Mesendoderm (in vitro differentiated cells): ENCODE results near the gene NUMBL.

Experiments used
- DNase-seq: peaks from one replicate; pipeline ENCODE4 v3.0.0; 2013
- H2AK5ac ChIP-seq: 2 replicates; pipeline ENCODE4 v1.6.1; 2013; ENCODE audit warnings: low read length, inconsistent platforms
- H2BK120ac ChIP-seq: 2 replicates; pipeline ENCODE4 v1.6.1; 2013; ENCODE audit warnings: low read depth, mild to moderate bottlenecking, low read length, moderate library complexity, mixed read lengths
- H2BK15ac ChIP-seq: replicated peaks from 2 replicates; pipeline ENCODE4 v1.6.1; 2013; ENCODE audit warnings: low read depth, mild to moderate bottlenecking, moderate library complexity
- H2BK5ac ChIP-seq: 2 replicates; pipeline ENCODE4 v1.6.1; 2013; ENCODE audit warnings: low read length, inconsistent platforms
- H3K18ac ChIP-seq: 2 replicates; pipeline ENCODE4 v1.6.1; 2013; ENCODE audit warnings: mild to moderate bottlenecking, low read length, mixed read lengths
- H3K23ac ChIP-seq: one replicate; pipeline ENCODE4 v1.6.1; 2013; ENCODE audit warnings: low read length
- H3K27ac ChIP-seq: 2 replicates; pipeline ENCODE4 v1.5.1; 2013; ENCODE audit warnings: low read depth, mild to moderate bottlenecking, inconsistent platforms, low read length, moderate library complexity
- H3K27me3 ChIP-seq: 2 replicates; pipeline ENCODE4 v1.6.1; 2013; ENCODE audit warnings: low read length, control low read depth, mild to moderate bottlenecking, inconsistent platforms; ENCODE audit not compliant: insufficient read depth, poor library complexity
- H3K36me3 ChIP-seq: 2 replicates; pipeline ENCODE4 v1.6.1; 2013; ENCODE audit warnings: low read length, inconsistent platforms; ENCODE audit not compliant: control insufficient read depth, insufficient read depth
- H3K4ac ChIP-seq: one replicate; pipeline ENCODE4 v1.6.1; 2013; ENCODE audit warnings: low read depth, mild to moderate bottlenecking, low read length, moderate library complexity
- H3K4me1 ChIP-seq: 2 replicates; pipeline ENCODE4 v1.6.1; 2013; ENCODE audit warnings: low read depth, low read length, inconsistent platforms; ENCODE audit not compliant: control insufficient read depth
- H3K4me2 ChIP-seq: 2 replicates; pipeline ENCODE4 v1.6.1; 2013; ENCODE audit warnings: low read length
- H3K4me3 ChIP-seq: 2 replicates; pipeline ENCODE4 v1.5.1; 2013; ENCODE audit warnings: mild to moderate bottlenecking, low read length
- H3K56ac ChIP-seq: one replicate; pipeline ENCODE4 v1.6.1; 2013; ENCODE audit warnings: low read length
- H3K79me1 ChIP-seq: 2 replicates; pipeline ENCODE4 v1.6.1; 2013; ENCODE audit warnings: low read length, inconsistent platforms
- H3K79me2 ChIP-seq: 2 replicates; pipeline ENCODE4 v1.6.1; 2013; ENCODE audit warnings: mild to moderate bottlenecking, low read length; ENCODE audit not compliant: control insufficient read depth, insufficient read depth
- H3K9ac ChIP-seq: 2 replicates; pipeline ENCODE4 v1.6.1; 2013; ENCODE audit warnings: low read length, inconsistent platforms
- H4K5ac ChIP-seq: one replicate; pipeline ENCODE4 v1.6.1; 2013; ENCODE audit warnings: low read length
- H4K8ac ChIP-seq: one replicate; pipeline ENCODE4 v1.6.1; 2013; ENCODE audit warnings: low read depth, mild to moderate bottlenecking, control low read depth, low read length, moderate library complexity
- WGBS: extraction: QIAGEN DNeasy Blood & Tissue Kit; methylation state at CpG from one replicate; pipeline ENCODE4 v1.1.7; 2013; ENCODE audit warnings: low lambda C conversion rate, missing lambda C conversion rate; ENCODE audit not compliant: insufficient coverage; ENCODE audit errors: extremely low coverage; 5-methylcytosine and 5-hydroxymethylcytosine counted together

The NUMBL gene

DNA sequence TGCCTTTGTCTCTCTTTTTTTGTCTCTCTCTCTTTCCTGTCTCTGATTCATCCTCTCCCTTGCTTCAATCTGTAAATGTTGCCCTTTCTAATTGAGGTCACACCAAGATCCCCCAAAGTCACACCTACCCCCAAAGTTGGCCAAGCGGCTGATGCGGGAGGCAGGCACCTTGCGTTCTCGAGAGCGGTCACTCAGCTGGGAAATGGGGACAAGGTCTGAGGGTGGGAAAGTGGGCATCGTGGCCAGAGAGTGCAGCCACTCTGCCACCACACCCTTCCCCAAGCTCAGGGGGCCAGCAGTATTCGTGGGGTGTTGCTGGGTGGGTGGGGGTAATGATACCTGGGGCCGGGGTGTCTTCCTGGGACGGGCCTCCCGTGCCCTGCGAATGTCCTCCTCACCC lies 23.5 kb upstream of the NUMBL start:
- peaks cover 9% of the 10 kb centered on the region for H3K79me2 ChIP-seq
- H3K4me2 ChIP-seq = no peak overlapping the region
- peaks cover 2% of the 10 kb centered on the region for H3K36me3 ChIP-seq
- no CpG with 5 or more reads among the region's 11 CpGs for WGBS
- no peak overlapping the region for H2BK15ac ChIP-seq
- H2BK120ac ChIP-seq = no peak overlapping the region
- peaks cover 6% of the 10 kb centered on the region for H3K4me1 ChIP-seq
- H3K4ac ChIP-seq = no peak overlapping the region
- DNase-seq = no peak
- no peaks in the 10 kb centered on the region for H3K27me3 ChIP-seq
- no peak overlapping the region for H2AK5ac ChIP-seq
- H3K4me3 ChIP-seq = no peak overlapping the region
- H3K18ac ChIP-seq = no peak overlapping the region
- H3K27ac ChIP-seq = no peak overlapping the region
- H3K56ac ChIP-seq = peak overlapping the region; percentile 25
- H4K8ac ChIP-seq = no peak overlapping the region
- no peak overlapping the region for H4K5ac ChIP-seq
- H3K79me1 ChIP-seq = peaks cover 5% of the 10 kb centered on the region
- no peak overlapping the region for H2BK5ac ChIP-seq
- no peak overlapping the region for H3K23ac ChIP-seq
- no peak overlapping the region for H3K9ac ChIP-seq

DNA sequence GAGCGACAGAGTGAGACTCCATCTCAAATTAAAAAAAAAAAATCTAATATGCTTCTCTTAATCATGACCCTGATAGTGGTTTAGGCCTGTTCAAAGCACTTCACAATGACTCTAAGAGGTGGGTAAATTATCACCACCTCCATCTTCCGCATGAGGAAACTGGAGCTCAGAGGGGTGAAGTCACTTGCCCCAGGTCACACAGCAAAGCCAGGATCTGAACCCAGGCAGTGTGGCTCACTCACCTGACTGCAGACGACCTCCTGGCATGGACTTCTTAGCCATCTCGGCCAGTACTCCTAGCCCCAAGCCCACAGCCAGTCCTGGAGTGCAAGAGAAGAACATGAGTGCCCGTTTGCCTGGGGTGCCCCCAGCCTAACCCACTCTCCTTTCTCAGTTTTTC lies 19.4 kb upstream of the NUMBL start:
- Histone ChIP-seq H2BK15ac (no peak overlapping the region), H3K23ac (no peak overlapping the region), H2BK120ac (no peak overlapping the region), H3K36me3 (peaks cover 2% of the 10 kb centered on the region), H4K5ac (no peak overlapping the region), H3K79me1 (peaks cover 3% of the 10 kb centered on the region), H3K9ac (no peak overlapping the region), H3K56ac (no peak overlapping the region), H3K4me1 (peaks cover 3% of the 10 kb centered on the region), H3K4me3 (no peak overlapping the region), H4K8ac (no peak overlapping the region), H3K27me3 (no peaks in the 10 kb centered on the region), H3K4me2 (no peak overlapping the region), H3K27ac (no peak overlapping the region), H3K4ac (no peak overlapping the region), H3K18ac (no peak overlapping the region), H3K79me2 (no peaks in the 10 kb centered on the region), H2AK5ac (no peak overlapping the region), H2BK5ac (no peak overlapping the region)
- no peak for DNase-seq
- no CpG with 5 or more reads among the region's 5 CpGs for WGBS

DNA sequence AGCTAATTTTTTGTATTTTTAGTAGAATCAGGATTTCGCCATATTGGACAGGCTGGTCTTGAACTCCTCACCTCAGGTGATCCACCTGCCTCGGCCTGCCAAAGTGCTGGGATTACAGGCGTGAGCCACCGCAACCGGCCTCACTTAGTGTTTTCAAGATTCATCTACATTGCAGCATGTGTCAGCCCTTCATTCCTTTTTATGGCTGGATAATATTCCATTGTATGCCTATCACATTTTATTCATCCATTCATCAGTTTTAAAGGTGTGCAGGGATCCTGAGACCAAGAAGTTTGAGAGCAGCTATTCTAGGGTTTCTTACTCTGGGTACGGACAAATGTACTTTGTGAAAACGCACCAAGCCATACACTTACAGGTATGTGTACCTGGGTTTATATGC lies 17.2 kb upstream of the NUMBL start:
- Histone ChIP-seq H3K4ac (no peak overlapping the region), H2AK5ac (no peak overlapping the region), H3K4me2 (no peak overlapping the region), H2BK120ac (no peak overlapping the region), H3K27ac (no peak overlapping the region), H3K79me1 (no peaks in the 10 kb centered on the region), H3K23ac (no peak overlapping the region), H3K79me2 (no peaks in the 10 kb centered on the region), H2BK5ac (no peak overlapping the region), H3K27me3 (no peaks in the 10 kb centered on the region), H3K4me1 (no peaks in the 10 kb centered on the region), H2BK15ac (no peak overlapping the region), H3K56ac (no peak overlapping the region), H4K8ac (no peak overlapping the region), H3K4me3 (no peak overlapping the region), H4K5ac (no peak overlapping the region), H3K18ac (no peak overlapping the region), H3K9ac (no peak overlapping the region), H3K36me3 (peaks cover 2% of the 10 kb centered on the region)
- DNase-seq = no peak
- no CpG with 5 or more reads among the region's 7 CpGs for WGBS

DNA sequence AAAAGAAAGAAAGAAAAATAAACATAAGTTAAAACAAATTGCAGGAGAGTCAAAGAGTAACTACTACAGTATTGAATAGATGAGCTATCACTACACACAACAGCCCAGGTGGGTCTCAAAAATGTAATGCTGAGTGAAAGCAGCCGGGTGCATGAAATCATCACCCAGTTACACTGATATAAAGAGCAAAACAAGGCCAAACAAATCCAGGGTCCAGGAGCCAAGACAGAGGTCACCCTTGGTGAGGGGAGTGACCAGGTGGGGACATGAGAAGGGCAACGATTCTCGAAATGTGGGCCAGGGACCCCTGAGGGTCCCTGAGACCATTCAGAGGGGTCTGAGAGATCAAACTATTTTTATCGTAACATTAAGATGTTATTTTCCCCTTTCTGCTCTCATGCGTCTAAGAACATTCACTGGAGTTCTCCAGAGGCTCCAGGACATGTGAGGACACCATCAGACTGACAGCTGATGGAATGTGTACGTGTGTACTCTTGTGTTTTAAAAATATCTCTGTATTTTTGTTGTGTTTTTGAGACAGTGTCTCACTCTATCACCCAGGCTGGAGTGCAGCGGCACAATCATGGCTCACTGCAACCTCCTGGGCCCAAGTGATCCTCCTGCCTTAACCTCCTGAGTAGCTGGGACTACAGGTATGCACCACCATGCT lies 15.6 kb upstream of the NUMBL start:
- Histone ChIP-seq H2BK15ac (no peak overlapping the region), H3K56ac (no peak overlapping the region), H2BK120ac (no peak overlapping the region), H4K8ac (no peak overlapping the region), H3K36me3 (peaks cover 3% of the 10 kb centered on the region), H3K27me3 (no peaks in the 10 kb centered on the region), H3K18ac (no peak overlapping the region), H4K5ac (no peak overlapping the region), H3K79me1 (no peaks in the 10 kb centered on the region), H3K4ac (no peak overlapping the region), H3K4me2 (no peak overlapping the region), H3K27ac (no peak overlapping the region), H2AK5ac (no peak overlapping the region), H3K79me2 (no peaks in the 10 kb centered on the region), H3K23ac (no peak overlapping the region), H3K4me1 (no peaks in the 10 kb centered on the region), H3K4me3 (no peak overlapping the region), H2BK5ac (no peak overlapping the region), H3K9ac (no peak overlapping the region)
- WGBS = no CpG with 5 or more reads among the region's 7 CpGs
- no peak for DNase-seq

DNA sequence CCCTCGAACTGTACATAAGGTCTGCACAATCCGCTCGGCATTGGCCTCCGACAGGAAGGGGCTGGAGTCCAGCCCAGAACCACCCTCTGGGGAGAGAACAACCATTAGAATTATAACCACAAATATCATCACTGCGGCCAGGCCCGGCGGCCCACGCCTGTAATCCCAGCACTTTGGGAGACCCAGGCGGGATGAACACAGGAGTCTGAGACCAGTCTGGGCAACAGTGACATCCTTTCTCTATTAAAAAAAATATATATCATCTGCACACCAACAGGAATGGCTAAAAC lies 14.9 kb upstream of the NUMBL start:
- Histone ChIP-seq H3K4me1 (no peaks in the 10 kb centered on the region), H2BK120ac (no peak overlapping the region), H3K23ac (no peak overlapping the region), H4K8ac (no peak overlapping the region), H2BK15ac (no peak overlapping the region), H4K5ac (no peak overlapping the region), H3K9ac (no peak overlapping the region), H3K4me2 (no peak overlapping the region), H3K79me1 (no peaks in the 10 kb centered on the region), H3K4me3 (no peak overlapping the region), H3K36me3 (peaks cover 3% of the 10 kb centered on the region), H3K27me3 (no peaks in the 10 kb centered on the region), H3K79me2 (no peaks in the 10 kb centered on the region), H3K56ac (no peak overlapping the region), H3K27ac (no peak overlapping the region), H3K4ac (no peak overlapping the region), H2BK5ac (no peak overlapping the region), H3K18ac (no peak overlapping the region), H2AK5ac (no peak overlapping the region)
- WGBS = no CpG with 5 or more reads among the region's 9 CpGs
- no peak for DNase-seq
